ENCODE measurements around the gene CBR3. TPM values are rescaled to one million over a fixed set of nuclear protein-coding genes. Genes with fewer than 3 reads are reported as not detected.
A peak's percentile ranks its signal among the peaks of the same experiment; 100 is the strongest.

CBR3 gene
- total RNA-seq, 1 experiment from 2014 or later = not detected

DNA sequence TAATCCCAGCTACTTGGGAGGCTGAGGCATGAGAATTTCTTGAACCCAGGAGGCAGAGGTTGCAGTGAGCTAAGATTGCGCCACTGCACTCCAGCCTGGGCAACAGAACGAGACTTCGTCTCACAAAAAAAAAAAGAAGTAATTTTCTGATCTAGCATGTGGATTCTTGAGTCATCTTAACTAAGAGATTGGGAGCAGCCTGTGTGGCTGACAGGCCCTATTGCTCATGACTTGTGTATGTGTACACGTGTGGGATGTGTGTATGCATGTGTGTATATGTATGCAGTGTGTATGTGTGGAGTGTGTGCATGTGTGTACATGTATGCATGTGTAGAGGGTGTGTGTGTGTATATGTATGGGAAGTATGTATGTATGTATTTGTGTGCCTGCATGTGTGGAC, 51.2 kb downstream of the CBR3 start:
- BruUV-seq (replicated peaks) = no TSS peak
- H3K4me3 ChIP-seq (ENCODE audit: low read depth, low read length) = no peak overlapping the region
- CTCF ChIA-PET = interaction anchor here (0.6 kb wide), 1 partner anchor 1328 kb away, joined by 4 read pairs; no protein-coding TSS in a partner anchor
- peaks cover 20% of the 10 kb centered on the region for H3K36me3 Mint-ChIP-seq (ENCODE audit: insufficient read depth, unreplicated experiment)
- TF ChIP-seq, protein P1, sequence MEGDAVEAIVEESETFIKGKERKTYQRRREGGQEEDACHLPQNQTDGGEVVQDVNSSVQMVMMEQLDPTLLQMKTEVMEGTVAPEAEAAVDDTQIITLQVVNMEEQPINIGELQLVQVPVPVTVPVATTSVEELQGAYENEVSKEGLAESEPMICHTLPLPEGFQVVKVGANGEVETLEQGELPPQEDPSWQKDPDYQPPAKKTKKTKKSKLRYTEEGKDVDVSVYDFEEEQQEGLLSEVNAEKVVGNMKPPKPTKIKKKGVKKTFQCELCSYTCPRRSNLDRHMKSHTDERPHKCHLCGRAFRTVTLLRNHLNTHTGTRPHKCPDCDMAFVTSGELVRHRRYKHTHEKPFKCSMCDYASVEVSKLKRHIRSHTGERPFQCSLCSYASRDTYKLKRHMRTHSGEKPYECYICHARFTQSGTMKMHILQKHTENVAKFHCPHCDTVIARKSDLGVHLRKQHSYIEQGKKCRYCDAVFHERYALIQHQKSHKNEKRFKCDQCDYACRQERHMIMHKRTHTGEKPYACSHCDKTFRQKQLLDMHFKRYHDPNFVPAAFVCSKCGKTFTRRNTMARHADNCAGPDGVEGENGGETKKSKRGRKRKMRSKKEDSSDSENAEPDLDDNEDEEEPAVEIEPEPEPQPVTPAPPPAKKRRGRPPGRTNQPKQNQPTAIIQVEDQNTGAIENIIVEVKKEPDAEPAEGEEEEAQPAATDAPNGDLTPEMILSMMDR (IDR thresholded peaks at IDR 0.05; ENCODE audit: insufficient read depth in 1 of 2, low read depth in 1 of 2, low read length in 1 of 2, severe bottlenecking in 1 of 2, unreplicated experiment in 1 of 2) = no peak
- H3K9me3 ChIP-seq = no peaks in the 10 kb centered on the region
- peaks cover 39% of the 10 kb centered on the region for H3K4me1 Mint-ChIP-seq (ENCODE audit: low read depth, unreplicated experiment)
- H3K4me1 ChIP-seq = peaks cover 34% of the 10 kb centered on the region
- H3K27me3 ChIP-seq (replicated peaks; ENCODE audit: control insufficient read depth, insufficient read depth, low read length) = no peaks in the 10 kb centered on the region
- POLR2A ChIA-PET = no interaction called here
- no peaks in the 10 kb centered on the region for H3K36me3 ChIP-seq (ENCODE audit: control insufficient read depth, insufficient read depth, low read length)
- H3K4me3 Mint-ChIP-seq (ENCODE audit: unreplicated experiment) = no peak overlapping the region
- no peaks in the 10 kb centered on the region for H3K27me3 Mint-ChIP-seq (ENCODE audit: insufficient read depth, unreplicated experiment)
- DNase-seq = no peak
- H3K27ac Mint-ChIP-seq (ENCODE audit: unreplicated experiment) = peak overlapping the region; percentile 79
- H3K9me3 Mint-ChIP-seq (ENCODE audit: unreplicated experiment) = no peaks in the 10 kb centered on the region
- intact Hi-C loops (cut with micrococcal nuclease; ENCODE audit: unreplicated experiment) = no loop called here

DNA sequence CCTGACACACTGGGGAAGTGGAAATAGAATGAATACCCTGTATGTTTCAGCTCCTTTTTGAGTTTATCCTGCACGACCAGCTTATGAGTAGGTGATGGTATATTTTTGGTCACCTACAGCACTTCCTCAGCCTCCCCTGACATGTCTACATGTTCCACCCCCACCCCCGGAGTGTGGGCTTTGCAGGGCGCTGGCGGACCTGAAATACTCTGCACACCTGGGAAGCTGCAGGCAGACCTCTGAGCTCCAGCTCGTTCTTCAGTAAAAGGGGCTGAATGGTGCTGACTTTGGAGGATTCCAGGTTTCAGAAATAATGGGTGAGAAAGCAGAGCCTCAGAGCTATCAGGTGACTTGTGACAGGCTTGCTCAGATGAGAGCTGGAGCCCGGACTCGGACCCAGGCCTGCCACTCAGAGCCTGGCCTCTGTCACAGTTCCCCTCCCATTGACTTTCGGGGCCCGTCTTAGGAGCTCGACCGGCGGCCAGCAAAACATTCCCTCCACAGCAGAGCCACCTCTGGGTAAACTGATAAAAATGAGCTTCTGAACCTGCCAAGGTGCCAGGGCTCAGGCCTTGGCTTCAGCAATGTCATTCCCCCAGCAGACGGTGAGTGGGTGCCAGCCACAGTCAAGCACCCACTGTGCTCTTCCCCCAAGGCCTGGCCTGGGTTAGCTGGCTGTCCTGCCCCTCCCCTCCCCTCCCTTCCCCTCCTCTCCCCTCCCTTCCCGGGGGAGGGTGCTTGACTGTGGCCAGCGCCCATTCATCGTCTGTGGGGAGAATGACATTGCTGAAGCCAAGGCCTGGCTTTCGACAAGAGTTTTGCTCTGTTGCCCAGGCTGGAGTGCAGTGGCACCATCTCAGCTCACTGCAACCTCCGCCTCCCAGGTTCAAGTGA, 51.9 kb downstream of the CBR3 start:
- ChIA-PET CTCF (interaction anchor here (1.7 kb wide), 1 partner anchor 16 kb away, joined by 4 read pairs; no protein-coding TSS in a partner anchor), POLR2A (no interaction called here)
- Mint-ChIP-seq H3K27ac (ENCODE audit: unreplicated experiment) (peak overlapping the region; percentile 79), H3K36me3 (ENCODE audit: insufficient read depth, unreplicated experiment) (peaks cover 20% of the 10 kb centered on the region), H3K9me3 (ENCODE audit: unreplicated experiment) (no peaks in the 10 kb centered on the region), H3K4me1 (ENCODE audit: low read depth, unreplicated experiment) (peaks cover 41% of the 10 kb centered on the region), H3K4me3 (ENCODE audit: unreplicated experiment) (no peak overlapping the region), H3K27me3 (ENCODE audit: insufficient read depth, unreplicated experiment) (no peaks in the 10 kb centered on the region)
- no peak overlapping the region for H3K4me3 ChIP-seq (ENCODE audit: low read depth, low read length)
- intact Hi-C loops (cut with micrococcal nuclease; ENCODE audit: unreplicated experiment) = no loop called here
- H3K27me3 ChIP-seq (replicated peaks; ENCODE audit: control insufficient read depth, insufficient read depth, low read length) = no peaks in the 10 kb centered on the region
- TF ChIP-seq, protein P1 (IDR thresholded peaks at IDR 0.05; ENCODE audit: insufficient read depth in 1 of 2, low read depth in 1 of 2, low read length in 1 of 2, severe bottlenecking in 1 of 2, unreplicated experiment in 1 of 2) = no peak
- H3K9me3 ChIP-seq = no peaks in the 10 kb centered on the region
- no peaks in the 10 kb centered on the region for H3K36me3 ChIP-seq (ENCODE audit: control insufficient read depth, insufficient read depth, low read length)
- H3K4me1 ChIP-seq = peaks cover 34% of the 10 kb centered on the region
- BruUV-seq (replicated peaks) = no TSS peak
- no peak for DNase-seq

DNA sequence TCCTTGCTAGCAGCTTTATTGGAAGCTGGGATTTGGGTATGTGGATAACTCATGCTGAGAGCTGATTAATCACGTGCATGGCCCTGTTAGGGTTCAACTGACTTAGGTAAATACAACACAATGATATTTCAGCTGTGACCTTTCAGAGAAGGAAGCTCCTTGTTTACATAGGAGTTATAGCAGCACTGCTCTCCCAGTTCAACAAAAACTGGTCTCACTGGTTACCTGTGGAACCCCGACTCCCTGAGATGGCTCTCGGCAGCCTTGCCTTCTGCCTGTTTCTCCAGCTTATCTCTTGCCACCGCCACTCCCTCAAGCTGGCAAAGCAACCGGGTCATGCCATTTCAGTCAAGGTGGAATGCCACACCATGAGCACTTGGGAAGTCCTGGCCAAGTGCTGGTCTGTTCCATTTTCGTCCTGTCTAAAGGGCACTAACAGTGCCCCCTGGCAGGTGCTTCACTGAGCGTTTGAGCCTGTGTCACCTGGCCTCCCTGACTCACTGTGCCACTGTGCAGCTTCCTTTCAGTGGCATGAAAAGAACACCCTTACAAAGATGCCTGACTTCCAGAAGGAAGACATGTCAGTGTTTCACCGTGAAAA, 53.3 kb downstream of the CBR3 start:
- Histone ChIP-seq H3K4me1 (peaks cover 40% of the 10 kb centered on the region), H3K9me3 (no peaks in the 10 kb centered on the region), H3K27me3 (replicated peaks; ENCODE audit: control insufficient read depth, insufficient read depth, low read length) (no peaks in the 10 kb centered on the region), H3K4me3 (ENCODE audit: low read depth, low read length) (peak overlapping the region; percentile 15; the same call in 1 of the 2 replicates), H3K36me3 (ENCODE audit: control insufficient read depth, insufficient read depth, low read length) (no peaks in the 10 kb centered on the region)
- no peaks in the 10 kb centered on the region for H3K27me3 Mint-ChIP-seq (ENCODE audit: insufficient read depth, unreplicated experiment)
- ChIA-PET POLR2A (interaction anchor here (0.6 to 1.2 kb wide), 4 partner anchors 15 to 165 kb away, joined by 4 to 12 read pairs (median 5); partner anchors contain the start of gene MORC3), CTCF (interaction anchor here (0.5 to 1.7 kb wide), 8 partner anchors 9 to 214 kb away, joined by 3 to 5 read pairs (median 4); partner anchors contain the start of gene MORC3)
- BruUV-seq (replicated peaks) = no TSS peak
- H3K27ac Mint-ChIP-seq (ENCODE audit: unreplicated experiment) = peak overlapping the region; percentile 79
- H3K4me1 Mint-ChIP-seq (ENCODE audit: low read depth, unreplicated experiment) = peaks cover 41% of the 10 kb centered on the region
- TF ChIP-seq, protein P1 (IDR thresholded peaks at IDR 0.05; ENCODE audit: insufficient read depth in 1 of 2, low read depth in 1 of 2, low read length in 1 of 2, severe bottlenecking in 1 of 2, unreplicated experiment in 1 of 2) = peak in 1 of 2 experiments; percentile 18
- no peaks in the 10 kb centered on the region for H3K9me3 Mint-ChIP-seq (ENCODE audit: unreplicated experiment)
- peak; percentile 79 to 82 for DNase-seq
- peaks cover 20% of the 10 kb centered on the region for H3K36me3 Mint-ChIP-seq (ENCODE audit: insufficient read depth, unreplicated experiment)
- intact Hi-C loops (cut with micrococcal nuclease; ENCODE audit: unreplicated experiment) = loop anchor here (1.0 to 2.0 kb wide), 2 partner anchors 15 to 32 kb away; partner anchors contain the start of gene DOP1B
- peak overlapping the region; percentile 68 for H3K4me3 Mint-ChIP-seq (ENCODE audit: unreplicated experiment)
